ENCODE data around the gene CAPN12. TPM values are rescaled to one million over a fixed set of nuclear protein-coding genes. Genes with fewer than 3 reads are reported as not detected.

CAPN12 gene
- total and polyA plus RNA-seq, 2 of the 4 experiments (the other 2 are of a cell fraction), result 0.18 to 0.97 TPM

- in situ Hi-C loops (cut with MboI; ENCODE audit: low sequenced_read_pairs), result loop anchor here (25.0 kb wide), 1 partner anchor 182 kb away; the partner anchor contains the start of gene CCER2
- BruUV-seq (replicated peaks), result TSS peak; percentile 98
- POLR2A ChIA-PET (ENCODE audit: unreplicated experiment), result no interaction called here
- TF ChIP-seq FOS (IDR thresholded peaks at IDR 0.05; ENCODE audit: low read depth, low read length) (no peak), CTCF (conservative IDR thresholded peaks at IDR 0.05; ENCODE audit: low read depth, low read length) (peak; percentile 79), RFX5 (IDR thresholded peaks at IDR 0.05; ENCODE audit: low read depth, low read length) (no peak), SMC3 (IDR thresholded peaks at IDR 0.05; ENCODE audit: low read depth, low read length) (peak; percentile 64), CEBPB (IDR thresholded peaks at IDR 0.05; ENCODE audit: low read depth, low read length) (no peak), NFE2L2 (IDR thresholded peaks at IDR 0.05; ENCODE audit: low read depth, low read length) (no peak), ELK1 (IDR thresholded peaks at IDR 0.05; ENCODE audit: borderline replicate concordance, low read depth, low read length) (no peak), USF2 (IDR thresholded peaks at IDR 0.05; ENCODE audit: low read depth, low read length) (no peak), BHLHE40 (IDR thresholded peaks at IDR 0.05; ENCODE audit: low read depth, low read length) (no peak), POLR2A (IDR thresholded peaks at IDR 0.05; ENCODE audit: low read depth, low read length) (no peak), MAZ (IDR thresholded peaks at IDR 0.05; ENCODE audit: borderline replicate concordance, low read depth, low read length) (no peak), CHD1 (IDR thresholded peaks at IDR 0.05; ENCODE audit: low read depth, low read length) (no peak), MXI1 (IDR thresholded peaks at IDR 0.05; ENCODE audit: borderline replicate concordance, low read depth, low read length) (no peak), RCOR1 (IDR thresholded peaks at IDR 0.05; ENCODE audit: insufficient replicate concordance, low read length) (no peak)
Observed at GRCh38 chr19:38729653-38730469, 14.4 kb downstream of the CAPN12 start.

More at GRCh38 chr19:38729653-38730469, 14.4 kb downstream of the CAPN12 start:
- DNase-seq (peak; percentile 44), ATAC-seq (ENCODE audit: low read depth) (peak; percentile 60)
- dilution Hi-C loops (cut with HindIII; ENCODE audit: low sequenced_read_pairs, unreplicated experiment) (no loop called here), intact Hi-C loops (cut with micrococcal nuclease) (loop anchor here (2.0 to 5.0 kb wide), 2 partner anchors 102 to 201 kb away; partner anchors contain the start of genes ECH1, MRPS12 and SARS2)
- no peak overlapping the region for H3K14ac ChIP-seq (replicated peaks; ENCODE audit: low read depth, low read length)
- no peak overlapping the region for H2BK20ac ChIP-seq (ENCODE audit: low read depth, low read length)
- CTCF ChIA-PET, result no interaction called here
- H3K18ac ChIP-seq (ENCODE audit: low read depth, low read length), result no peak overlapping the region
- no peaks in the 10 kb centered on the region for H3K9me3 ChIP-seq (ENCODE audit: control insufficient read depth, insufficient read depth, low read length)
- H3K9ac ChIP-seq (ENCODE audit: low read depth, low read length), result no peak overlapping the region
- H3K79me1 ChIP-seq (ENCODE audit: low read depth in 1 of 2, low read length in 2 of 2), result peaks cover 16 to 31% of the 10 kb centered on the region in 2 experiments; a peak in 3 of 4 replicates
- no peak overlapping the region for H2BK5ac ChIP-seq (ENCODE audit: low read depth, low read length, poor library complexity, severe bottlenecking)
- H2AFZ ChIP-seq (replicated peaks; ENCODE audit: low read length, poor library complexity), result no peak overlapping the region
- no peak overlapping the region for H3K23ac ChIP-seq (ENCODE audit: low read depth, low read length)
- peaks cover 30% of the 10 kb centered on the region for H4K20me1 ChIP-seq (ENCODE audit: insufficient read depth, low read length)
- H3K36me3 ChIP-seq (ENCODE audit: control insufficient read depth, insufficient read depth, low read length), result peaks cover 61% of the 10 kb centered on the region
- H2BK15ac ChIP-seq (ENCODE audit: low read depth, low read length), result no peak overlapping the region
- H3K9me1 ChIP-seq (ENCODE audit: insufficient read depth, low read length), result 0 out of 2 replicates have a peak, but pooled peaks cover 3% of the 10 kb centered on the region
- H3K4me3 ChIP-seq (ENCODE audit: insufficient read depth, low read depth, low read length), result no peak overlapping the region
- H2AK5ac ChIP-seq (ENCODE audit: low read depth, low read length), result no peak overlapping the region
- WGBS, 2 experiments (ENCODE audit: extremely low coverage in 2 of 2, insufficient read length in 1 of 2), result 60% methylated on average over 1 of the region's 17 CpGs; no CpG with 5 or more reads in 1 of the 2 experiments
- no peak overlapping the region for H4K5ac ChIP-seq (ENCODE audit: low read depth, low read length)
- peaks cover 12% of the 10 kb centered on the region for H3K4me1 ChIP-seq (ENCODE audit: control insufficient read depth, insufficient read depth, low read length)
- H3K27me3 ChIP-seq (ENCODE audit: control insufficient read depth, insufficient read depth, low read length), result no peaks in the 10 kb centered on the region
- no peak overlapping the region for H4K8ac ChIP-seq (ENCODE audit: low read depth in 2 of 2, low read length in 2 of 2)
- no peak overlapping the region for H3K4ac ChIP-seq (ENCODE audit: low read depth, low read length)
- no peak overlapping the region for H3K56ac ChIP-seq (ENCODE audit: extremely low read depth, insufficient read depth, low read length)
- H3K4me2 ChIP-seq (ENCODE audit: low read depth, low read length), result no peak overlapping the region
- H2AK9ac ChIP-seq (replicated peaks; ENCODE audit: low read depth, low read length, poor library complexity), result no peak overlapping the region
- H3K27ac ChIP-seq (ENCODE audit: insufficient read depth, low read length), result no peak overlapping the region
- no peak overlapping the region for H4K91ac ChIP-seq (ENCODE audit: insufficient read depth, low read depth, low read length)
- H2BK120ac ChIP-seq (ENCODE audit: low read depth, low read length), result no peak overlapping the region

Data from IMR-90 (cell line).